GM19324 (cell line): Measurements from ENCODE around the gene PRPSAP1.
"Not testable (repeated sequence)": the region's sequence is repeated elsewhere in the genome, so short reads cannot be mapped to it uniquely, and the experiment has no call there.

Experiments
- ATAC-seq: cut with Tn5 transposase; IDR thresholded peaks from one replicate; pipeline ENCODE4 v1.9.1; 2021; ENCODE audit warnings: mild to moderate bottlenecking, moderate library complexity; ENCODE audit not compliant: unreplicated experiment, low FRiP score

Gene PRPSAP1

GRCh38 chr17:76331083-76331482 is 22.6 kb downstream of the PRPSAP1 start:
- no peak for ATAC-seq

GRCh38 chr17:76329664-76330063 is 24.1 kb downstream of the PRPSAP1 start:
- ATAC-seq, result no peak

GRCh38 chr17:76327696-76328095 is 26.0 kb downstream of the PRPSAP1 start:
- no peak for ATAC-seq

GRCh38 chr17:76326306-76326705 is 27.4 kb downstream of the PRPSAP1 start:
- no peak for ATAC-seq

- no peak for ATAC-seq
These were observed 35.1 kb downstream of the PRPSAP1 start for GRCh38 chr17:76318586-76318985.

- ATAC-seq, result no peak
These were observed 36.2 kb downstream of the PRPSAP1 start for GRCh38 chr17:76317535-76317934.

- no peak for ATAC-seq
These were observed 39.1 kb downstream of the PRPSAP1 start for GRCh38 chr17:76314392-76315227.

GRCh38 chr17:76312735-76313134 is 41.0 kb downstream of the PRPSAP1 start:
- no peak for ATAC-seq

- no peak for ATAC-seq
These were observed 44.3 kb downstream of the PRPSAP1 start for GRCh38 chr17:76309461-76309860.

- no peak for ATAC-seq
These were observed 45.8 kb downstream of the PRPSAP1 start, which contains the start of gene QRICH2 for GRCh38 chr17:76307966-76308338. Gene QRICH2 (minus strand): TSS chr17:76308276. CDS start chr17:76307998, 278 bp downstream.

GRCh38 chr17:76307299-76307965 is 46.3 kb downstream of the PRPSAP1 start:
- no peak for ATAC-seq

GRCh38 chr17:76305135-76305454 is 48.6 kb downstream of the PRPSAP1 start:
- ATAC-seq, result not testable (repeated sequence)

GRCh38 chr17:76304226-76305134 is 49.2 kb downstream of the PRPSAP1 start:
- no peak for ATAC-seq

- ATAC-seq, result no peak
These were observed 56.3 kb downstream of the PRPSAP1 start for GRCh38 chr17:76297436-76297835.

- no peak for ATAC-seq
These were observed 56.8 kb downstream of the PRPSAP1 start for GRCh38 chr17:76296889-76297288.

GRCh38 chr17:76296186-76296585 is 57.5 kb downstream of the PRPSAP1 start:
- ATAC-seq, result no peak

GRCh38 chr17:76293106-76293505 is 60.6 kb downstream of the PRPSAP1 start:
- no peak for ATAC-seq

- no peak for ATAC-seq
These were observed 61.1 kb downstream of the PRPSAP1 start for GRCh38 chr17:76292567-76292966.

- no peak for ATAC-seq
These were observed 71.9 kb downstream of the PRPSAP1 start for GRCh38 chr17:76281573-76282371.

GRCh38 chr17:76280650-76281049 is 73.1 kb downstream of the PRPSAP1 start:
- ATAC-seq, result no peak
